HG03175 (cell line): ENCODE measurements around the gene HDAC4.

Experiments
- ATAC-seq: cut with Tn5 transposase; IDR thresholded peaks from one replicate; pipeline ENCODE4 v1.9.1; 2021; ENCODE audit warnings: mild to moderate bottlenecking, moderate library complexity; ENCODE audit not compliant: unreplicated experiment

The HDAC4 gene

DNA sequence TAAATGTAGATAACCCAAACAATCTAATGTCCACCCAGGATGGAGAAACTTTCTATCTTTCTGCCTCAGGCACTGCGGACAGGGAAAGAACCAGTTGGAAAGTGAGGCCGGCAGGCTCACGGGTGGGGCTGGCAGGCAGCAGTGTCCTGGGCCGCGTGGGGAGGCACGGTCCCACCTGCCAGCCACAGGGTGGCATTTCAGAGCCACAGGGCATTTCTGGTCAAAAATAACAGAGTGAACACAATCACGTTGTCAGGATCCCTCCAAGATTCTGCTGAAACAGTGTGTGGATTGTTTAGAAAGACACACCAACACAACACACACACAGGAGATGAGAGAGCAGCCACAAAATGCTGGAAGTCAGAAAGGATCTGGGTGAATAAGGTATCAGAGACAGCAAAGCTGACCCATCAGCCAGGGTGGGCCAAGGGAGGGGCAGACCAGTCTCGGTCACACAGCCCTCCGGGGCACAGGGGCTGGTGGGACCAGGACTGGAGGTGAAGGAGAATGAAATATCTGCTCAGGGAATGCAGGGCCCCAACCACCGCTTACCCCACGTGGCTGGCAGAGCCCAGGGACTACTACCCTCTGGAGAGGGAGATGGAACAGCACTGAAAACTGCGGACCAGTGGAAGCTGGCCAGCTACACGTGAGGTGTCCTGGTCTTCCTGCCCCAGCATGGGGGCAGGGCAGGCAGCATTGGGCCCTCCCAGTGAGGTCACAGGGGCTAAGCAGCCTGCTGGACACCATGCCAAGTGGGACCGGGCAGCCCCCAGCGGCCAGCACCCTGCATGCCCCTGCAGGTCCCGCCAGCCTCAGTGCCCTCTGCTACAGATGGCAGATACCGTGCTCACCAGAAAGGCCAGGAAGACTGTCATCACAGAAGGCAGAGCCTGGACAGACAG lies 173.9 kb downstream of the HDAC4 start:
- ATAC-seq: no peak

DNA sequence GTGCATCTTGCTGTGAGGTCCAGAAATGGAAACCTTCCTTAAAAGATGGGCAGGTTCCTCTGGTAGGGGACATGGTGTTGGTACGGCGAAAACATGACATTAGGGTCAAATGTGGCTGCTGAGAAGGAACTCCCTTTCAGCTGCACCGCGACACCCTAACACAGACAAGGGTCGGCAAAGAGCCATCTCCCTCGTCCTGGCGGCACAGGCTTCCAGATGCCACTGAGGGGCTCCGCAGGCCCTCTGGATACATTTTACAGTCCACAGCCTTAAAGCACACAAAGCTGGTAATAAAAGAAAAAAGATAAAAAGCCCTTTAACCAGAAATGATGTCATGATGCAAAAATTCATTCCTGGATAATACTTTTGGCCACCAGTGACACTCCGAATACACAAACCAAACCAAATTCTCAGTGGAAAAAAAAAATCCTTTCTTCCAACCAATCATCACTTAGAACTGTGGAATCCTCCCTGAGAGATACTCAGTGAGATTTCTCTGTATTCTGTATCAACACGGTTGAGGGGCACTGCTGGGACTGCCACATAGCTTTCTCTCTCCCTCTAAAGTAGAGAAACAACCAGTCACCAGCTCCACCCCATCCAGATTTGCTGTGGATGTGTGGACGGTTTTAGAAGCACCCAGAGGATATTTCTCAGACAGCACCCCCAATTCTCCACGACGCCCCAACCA lies 174.8 kb downstream of the HDAC4 start:
- no peak for ATAC-seq

DNA sequence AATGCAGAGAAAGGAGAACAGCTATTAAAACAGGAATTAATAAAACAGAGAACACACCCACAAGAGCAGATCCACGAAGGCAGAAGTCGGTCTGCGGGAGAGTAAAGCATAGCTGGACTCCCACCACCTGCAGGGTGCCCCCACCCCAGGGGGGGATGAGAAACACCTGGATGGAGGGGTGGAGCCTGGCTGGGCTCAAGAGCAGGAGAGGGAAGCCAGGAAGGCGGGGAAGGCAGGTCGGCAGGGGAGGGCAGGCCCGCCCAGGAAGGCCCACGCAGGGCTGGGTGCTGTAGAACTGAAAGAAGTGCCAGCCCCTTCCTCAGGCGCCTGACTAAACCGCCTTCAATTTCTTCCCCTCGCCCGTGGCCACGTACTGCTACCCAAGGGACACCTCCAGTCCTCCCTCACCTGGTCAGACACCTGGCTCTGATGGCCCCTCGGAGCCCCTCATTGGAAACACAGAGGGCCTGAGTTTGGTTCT lies 175.4 kb downstream of the HDAC4 start:
- ATAC-seq: no peak

DNA sequence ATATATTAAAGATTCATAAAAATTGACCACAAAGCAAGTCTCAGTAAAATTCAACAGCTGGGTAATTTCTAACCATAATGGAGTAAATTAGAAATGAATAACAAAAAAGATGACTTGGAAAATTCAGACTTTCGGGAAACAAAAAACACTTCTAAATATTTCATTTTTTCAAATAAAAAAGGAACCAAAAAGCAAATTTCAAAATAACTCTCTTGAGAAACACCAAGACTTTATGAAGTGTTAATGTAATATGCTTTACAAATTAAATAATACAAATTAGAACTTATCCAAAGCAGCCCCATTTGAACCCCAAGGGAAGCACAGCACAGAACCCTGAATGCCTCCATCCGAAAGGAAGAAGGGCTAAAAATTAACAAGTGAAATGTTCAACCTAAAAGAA lies 175.9 kb downstream of the HDAC4 start:
- ATAC-seq: no peak

DNA sequence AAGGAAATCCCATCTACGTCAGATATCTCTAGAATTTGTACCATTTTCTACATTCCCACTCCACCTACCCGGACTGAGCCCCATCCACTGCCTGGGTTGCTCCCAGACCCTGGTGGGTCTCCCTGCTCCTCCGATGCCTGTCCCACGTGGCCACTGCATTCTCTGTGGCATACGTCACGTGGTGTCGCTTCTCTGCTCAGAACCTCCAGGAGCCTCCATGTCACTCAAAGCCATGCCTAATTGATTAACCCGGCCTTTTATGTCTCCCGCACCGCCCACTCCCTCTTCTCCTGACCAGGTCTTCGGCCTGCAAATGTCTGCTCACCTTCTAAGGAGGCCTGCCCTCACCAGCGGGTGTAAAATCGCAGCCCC lies 176.6 kb downstream of the HDAC4 start:
- ATAC-seq: no peak

DNA sequence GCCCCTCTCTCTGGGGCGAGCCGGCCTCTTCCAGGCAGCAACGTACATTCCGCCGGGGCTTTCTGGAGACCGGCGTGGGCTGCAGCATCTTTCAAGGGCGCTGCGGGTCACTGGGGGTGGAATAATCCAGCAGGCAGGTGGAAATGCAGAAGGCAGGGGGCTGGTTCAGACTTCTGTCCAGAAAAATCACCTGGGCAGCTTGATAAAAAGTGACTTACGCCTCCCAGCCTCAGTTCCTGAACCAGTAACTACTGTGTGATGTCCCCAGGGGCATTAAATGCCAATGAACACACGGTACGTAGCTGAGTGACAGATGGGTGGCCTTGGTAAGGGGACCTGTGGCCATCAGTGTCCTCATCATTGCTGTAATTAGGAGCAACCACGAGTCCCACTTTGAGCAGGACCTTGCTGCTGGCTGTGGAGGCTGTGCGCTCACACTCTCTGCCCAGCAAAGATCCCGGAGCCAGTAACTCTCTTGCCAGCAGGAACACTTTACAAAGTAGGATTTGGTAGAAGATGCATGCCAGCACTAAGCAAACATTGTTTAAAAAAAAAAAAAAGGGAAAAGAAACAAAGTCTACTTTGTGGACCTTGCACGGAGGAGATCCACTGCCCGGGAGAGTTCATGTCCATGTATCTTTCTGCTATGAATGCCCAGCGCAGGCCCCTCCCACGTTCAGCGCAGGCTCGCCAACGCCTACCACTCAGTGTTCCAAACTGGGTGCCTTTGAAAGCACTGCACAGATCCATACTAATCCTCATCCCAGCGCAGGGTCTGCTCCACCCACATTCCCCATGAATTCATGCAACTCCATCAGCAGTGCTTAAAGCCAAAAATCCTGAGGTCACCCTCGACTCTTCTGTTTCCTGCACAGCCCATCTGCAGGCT lies 177.3 kb downstream of the HDAC4 start:
- no peak for ATAC-seq

DNA sequence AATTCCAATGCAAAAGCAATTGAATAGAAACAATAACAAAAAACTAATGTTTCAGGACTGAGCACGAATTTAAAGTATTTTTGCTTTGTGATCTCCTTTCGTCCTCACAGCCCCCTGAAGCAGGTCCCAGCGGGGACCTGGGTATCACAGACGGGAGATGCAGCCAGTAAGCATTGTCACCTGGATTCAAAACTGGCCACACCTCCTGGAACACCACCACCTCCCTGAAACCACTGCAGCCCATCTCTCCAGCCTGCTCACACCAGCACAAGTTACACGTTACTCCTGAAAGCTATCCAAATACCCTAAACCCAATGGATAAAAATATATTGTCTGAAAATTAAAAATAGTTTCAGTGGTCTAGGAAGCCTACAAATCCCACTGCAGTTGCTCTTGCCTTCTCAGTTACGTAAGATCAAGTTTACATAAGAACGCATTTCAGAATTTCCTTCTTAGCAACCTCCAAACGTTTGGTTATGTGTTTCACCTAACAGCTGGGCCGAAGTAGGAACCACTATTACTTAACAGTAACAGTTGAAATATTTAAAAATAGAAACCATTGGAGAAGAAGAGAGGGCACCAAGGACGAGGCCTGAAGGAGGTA lies 178.0 kb downstream of the HDAC4 start:
- ATAC-seq: no peak

DNA sequence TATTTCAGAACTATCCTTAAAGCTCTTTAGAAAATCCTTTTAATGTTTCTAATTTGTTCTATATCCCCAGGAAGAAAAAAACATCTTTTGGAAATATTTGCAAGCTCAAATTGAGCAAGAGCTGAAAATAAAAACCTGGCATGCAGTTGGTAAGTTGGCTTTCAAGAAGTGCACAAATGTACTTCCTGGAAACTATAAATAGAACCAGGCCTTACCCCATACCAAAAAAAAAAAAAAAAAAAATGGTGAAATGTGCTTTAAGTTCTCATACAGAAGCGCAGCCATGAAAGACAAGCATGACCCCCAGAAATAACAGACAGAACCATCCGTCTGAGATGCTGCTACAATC lies 178.5 kb downstream of the HDAC4 start:
- ATAC-seq: no peak

DNA sequence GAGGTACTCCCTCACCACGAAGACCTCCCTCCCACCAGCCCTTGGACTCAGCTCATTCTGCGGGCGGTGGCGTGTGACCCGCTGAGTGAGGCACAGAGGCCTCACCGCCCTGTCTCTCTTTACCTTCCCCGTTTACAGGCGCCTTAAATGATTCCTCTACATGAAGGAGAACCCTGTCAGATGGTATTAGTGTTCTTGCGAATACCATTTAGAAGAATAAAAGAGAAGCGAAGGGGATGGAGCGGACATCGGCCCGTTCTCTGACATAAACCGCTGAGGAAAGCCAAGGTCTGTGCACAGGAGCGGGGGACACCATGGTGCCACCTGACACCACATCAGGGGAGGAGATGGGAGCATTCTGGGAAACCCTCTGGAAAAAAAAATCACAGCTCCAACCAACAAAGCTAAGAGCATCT lies 179.8 kb downstream of the HDAC4 start:
- no peak for ATAC-seq

DNA sequence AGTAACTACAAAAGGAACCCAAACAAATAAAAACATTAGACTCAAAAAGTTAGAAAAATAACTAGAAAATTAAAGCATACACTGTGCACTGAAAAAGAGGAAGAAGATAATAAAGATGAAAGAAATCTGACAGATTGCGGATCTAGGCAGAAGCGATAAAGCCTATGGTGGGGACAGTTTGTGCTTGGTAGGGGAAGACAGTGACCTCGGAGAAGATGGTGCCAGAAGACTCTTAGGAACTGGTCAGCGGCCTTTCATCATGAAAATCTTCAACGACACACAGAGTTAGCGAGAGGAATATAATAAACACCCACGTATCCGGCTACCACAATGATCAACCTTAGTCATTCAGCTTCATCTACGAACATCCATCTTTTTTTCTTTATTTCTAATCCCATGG lies 180.5 kb downstream of the HDAC4 start:
- ATAC-seq: no peak

DNA sequence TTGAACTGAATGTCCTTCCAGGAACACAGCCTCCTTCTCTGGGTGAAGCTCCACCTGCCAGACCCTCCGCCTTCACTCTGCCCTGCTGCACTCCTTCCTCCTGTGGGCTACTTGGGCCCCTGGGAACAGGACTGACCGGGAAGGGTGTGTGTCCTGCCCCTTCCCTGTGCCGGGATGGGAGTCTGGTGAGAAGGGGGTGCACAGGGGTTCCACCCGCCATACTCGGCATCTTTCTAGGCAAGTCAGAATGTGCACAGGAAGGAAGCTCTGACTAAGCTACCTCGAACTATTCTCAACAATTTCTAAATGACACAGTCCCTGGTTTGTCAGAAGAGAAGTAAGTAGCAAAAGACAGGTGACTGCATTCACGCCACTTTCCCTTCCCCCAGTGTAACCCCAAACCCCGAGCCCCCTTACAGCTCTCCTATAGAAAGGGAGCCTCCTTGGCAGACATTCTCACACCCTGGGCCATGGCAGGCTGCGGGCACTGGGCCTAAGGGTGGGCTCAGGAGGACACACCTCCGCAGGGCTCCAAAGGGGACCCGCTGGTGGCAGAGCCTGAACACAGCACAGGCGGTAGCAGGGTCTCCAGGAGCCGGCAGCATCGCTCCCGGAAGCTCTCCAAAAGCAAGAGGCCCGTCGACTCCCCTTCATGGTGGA lies 184.1 kb downstream of the HDAC4 start:
- ATAC-seq: no peak

DNA sequence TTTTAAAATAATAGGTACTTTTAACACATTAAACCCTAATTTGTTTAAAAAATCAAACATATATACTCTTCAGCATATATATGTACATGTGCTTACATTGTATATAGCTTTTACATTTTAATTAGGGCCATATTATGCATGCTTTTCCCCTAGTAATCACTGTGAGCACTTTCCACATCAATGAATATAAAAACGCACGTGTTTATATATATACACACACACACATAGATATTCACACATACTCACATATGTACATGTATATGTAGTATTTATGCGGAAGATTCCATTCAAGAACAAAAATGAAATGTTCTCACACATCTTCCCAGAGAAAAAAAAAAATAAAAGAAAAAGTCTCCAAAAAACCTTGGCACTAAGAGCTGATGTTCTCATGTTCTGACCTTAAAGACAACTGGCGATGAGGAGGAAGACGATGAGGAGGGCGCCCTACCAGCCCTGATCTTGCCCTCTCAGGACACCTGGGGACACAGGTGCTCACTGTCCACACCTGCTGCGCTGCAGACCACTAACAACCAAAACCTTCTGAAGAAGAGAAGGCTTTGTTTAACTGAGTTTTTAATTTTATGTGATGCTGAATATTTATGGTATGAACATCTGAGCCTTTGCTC lies 184.7 kb downstream of the HDAC4 start:
- no peak for ATAC-seq

DNA sequence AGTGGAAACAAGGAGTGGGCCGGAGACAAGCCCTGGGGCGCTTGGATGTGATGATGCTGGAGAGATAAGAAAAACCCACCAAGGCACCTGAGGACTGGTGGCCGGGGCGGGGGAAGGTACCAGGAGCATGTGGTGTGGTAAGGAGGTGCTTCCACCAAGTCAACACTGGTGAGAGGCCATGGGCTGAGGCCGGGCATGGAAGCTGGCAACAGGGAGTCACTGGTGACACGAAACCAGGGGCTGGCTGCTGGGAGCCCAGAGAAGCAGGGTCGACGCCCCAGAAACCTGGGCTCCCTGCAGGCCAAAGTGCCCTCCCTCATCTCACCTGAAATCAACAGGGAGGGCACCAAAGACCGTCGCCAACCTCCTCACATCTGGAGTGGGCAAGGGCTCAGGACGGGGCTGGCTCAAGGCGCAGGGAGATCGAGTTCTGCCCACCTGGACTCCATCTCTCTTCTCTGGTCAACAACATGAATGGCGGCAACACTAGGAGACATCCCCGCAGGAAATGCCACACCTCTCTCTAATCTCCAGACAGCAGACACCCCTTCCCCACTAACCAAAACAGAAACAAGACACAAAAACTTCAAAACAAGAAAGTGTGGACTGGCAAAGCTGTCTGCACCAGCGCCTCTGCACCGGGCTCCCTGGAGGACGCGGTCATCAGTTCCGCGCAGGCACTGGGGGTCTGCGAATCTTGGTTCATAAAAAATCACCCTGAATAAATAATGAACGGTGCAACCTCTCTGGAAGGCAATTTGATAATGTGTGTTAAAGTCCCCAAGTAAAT lies 185.5 kb downstream of the HDAC4 start:
- no peak for ATAC-seq

DNA sequence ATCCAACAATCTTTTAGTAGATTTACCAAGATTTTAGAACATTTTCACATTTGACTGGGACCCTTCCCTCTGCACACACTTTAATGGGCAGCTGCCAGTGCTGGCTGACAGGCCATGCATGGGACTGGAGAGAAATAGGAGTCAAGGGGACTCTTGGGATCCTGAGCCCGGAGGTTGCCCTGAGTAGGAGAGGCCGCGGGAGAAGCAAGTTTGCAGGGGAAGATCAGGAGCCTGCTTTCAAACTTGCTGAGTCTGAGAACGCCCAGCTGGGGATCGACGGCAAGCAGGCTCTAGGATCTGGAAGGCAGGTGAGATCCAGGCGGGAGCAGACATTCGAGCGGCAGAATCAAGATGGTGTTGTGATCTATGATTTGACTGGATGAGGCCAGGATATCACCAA lies 186.1 kb downstream of the HDAC4 start:
- ATAC-seq: no peak

DNA sequence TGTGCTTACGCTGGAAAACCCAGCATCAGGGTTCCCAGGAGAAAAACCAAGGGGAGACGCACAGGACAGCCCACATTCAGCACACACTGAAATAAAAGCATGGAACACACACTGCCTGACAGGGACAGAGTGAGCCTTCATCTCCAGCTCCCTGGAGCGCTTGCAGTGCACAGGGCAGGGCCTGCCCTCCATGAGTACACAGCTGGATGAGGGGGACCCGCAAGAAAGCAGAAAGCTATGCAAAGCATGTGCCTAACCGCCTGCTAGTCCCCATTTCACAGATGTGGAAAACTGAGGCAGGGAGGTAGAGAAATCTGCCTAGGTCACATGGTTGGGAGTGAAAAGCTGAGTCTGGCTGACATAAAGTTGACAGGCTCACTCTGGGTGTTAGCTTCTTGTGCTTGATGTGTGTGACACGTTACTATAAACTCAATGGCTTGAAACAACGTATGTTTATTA lies 187.1 kb downstream of the HDAC4 start:
- no peak for ATAC-seq

DNA sequence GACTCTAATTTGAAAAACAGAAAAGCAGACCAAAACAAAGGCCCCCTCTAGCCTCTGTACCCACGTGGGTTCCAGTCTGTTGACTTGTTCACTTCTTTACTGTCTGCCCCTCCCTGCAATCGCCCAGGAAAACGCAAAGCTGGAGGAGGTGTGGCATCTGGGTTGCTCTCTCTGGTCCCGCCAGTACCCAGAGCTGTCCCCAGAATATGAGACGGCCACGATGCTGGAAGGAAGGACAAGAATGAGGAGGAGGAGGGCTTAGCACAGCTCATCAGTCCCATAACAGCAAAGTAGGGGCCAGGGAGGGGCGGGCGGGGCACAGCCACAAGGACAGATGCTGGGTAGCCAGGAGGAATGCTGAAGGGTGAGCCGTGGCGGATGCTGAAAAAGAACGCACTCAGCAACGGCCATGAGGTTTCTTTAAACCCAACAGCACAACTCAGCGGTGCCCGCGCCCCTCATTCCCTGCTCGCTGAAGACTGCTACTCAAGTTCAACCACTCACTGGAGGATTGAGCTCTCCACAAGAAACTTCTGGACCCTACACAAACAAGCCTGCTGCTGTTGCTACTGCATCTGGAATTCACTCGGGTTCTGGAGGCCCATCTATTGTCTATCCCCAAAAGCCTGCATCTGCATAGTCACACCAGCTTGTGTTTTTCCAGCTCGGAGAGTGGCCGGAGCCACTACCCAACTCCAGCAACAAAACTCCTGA lies 187.7 kb downstream of the HDAC4 start:
- no peak for ATAC-seq

DNA sequence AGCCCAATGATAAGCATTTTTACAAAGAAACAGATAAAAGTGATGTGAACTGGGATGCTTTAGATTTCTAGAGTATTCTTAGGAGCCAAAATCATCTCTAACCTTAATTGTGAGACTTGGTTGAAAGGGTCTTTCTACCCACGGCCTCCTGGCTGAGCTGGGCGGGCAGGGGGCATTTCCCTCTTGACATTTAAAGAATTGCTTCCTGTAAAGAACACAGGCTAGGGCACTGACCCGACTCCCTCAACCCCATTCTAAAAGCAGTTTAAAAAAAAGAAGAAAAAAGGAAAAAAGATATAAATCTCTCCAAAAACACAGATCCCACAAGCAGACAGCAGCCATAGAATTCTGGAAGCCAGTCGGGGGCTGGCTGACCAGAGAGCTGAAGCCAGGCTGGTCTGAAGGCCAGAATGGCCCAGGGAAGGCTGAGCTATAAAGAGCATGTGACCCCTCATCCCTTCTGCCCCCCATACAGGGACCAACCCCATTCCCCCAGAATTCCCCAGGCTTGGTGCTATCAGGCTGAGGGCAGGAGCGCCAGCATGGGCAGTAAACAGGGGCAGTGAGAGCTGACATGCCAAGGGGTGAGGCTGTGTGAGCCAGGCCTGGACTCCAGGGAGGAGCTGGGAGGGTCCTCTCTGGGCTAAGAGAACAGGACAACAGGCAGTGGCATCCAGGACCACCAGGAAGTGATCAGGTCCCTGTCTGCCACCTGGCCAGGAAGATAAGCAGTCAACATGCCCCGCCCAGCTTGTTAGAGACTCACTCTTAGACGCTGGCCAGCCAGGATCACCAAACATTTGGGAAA lies 188.5 kb downstream of the HDAC4 start:
- no peak for ATAC-seq
